ENCODE results near the gene S100A1.
"Not testable (repeated sequence)": the region's sequence is repeated elsewhere in the genome, so short reads cannot be mapped to it uniquely, and the experiment has no call there.

The S100A1 gene

DNA sequence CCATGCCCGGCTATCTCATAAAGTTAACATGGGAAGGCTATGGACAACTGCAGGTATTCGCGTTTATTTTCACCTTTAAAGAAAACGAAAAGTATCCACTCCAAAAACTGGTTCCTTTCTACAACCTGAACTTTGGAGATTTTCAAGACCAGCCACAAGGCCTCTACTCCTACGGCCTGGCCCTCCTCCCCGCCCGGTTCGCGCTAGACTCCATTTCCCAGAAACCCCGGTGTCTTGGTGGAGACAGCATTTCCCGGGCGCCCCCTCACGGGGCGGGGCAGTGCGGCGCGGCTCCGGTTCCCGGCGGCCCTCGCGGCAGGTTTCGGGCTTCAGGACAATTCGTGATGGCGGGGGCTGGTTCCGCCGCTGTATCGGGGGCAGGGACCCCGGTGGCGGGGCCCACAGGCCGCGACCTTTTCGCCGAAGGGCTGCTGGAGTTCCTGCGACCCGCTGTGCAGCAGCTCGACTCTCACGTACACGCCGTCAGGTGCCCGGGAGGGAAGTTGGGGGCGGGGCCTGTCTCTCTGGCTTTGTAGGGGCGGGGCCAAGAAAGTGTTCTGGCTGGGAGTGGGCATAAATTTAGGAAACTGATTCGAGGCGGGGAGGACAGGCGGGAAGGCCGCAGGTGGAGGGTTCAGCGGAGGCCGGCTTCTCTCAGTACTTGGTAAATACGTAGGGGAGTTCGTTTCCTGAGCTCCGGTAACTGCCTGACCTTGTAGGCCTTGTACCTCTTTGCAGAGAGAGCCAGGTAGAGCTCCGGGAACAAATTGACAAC is 30.4 kb downstream of the S100A1 start, which contains the start of gene SNAPIN:
Gene SNAPIN, plus strand, starts transcription at position 304 of the 775 bp plus-strand sequence. Its CDS starts 41 bp downstream, at position 345.
- peak; percentile 92 for DNase-seq (ENCODE audit: low spot score)

DNA sequence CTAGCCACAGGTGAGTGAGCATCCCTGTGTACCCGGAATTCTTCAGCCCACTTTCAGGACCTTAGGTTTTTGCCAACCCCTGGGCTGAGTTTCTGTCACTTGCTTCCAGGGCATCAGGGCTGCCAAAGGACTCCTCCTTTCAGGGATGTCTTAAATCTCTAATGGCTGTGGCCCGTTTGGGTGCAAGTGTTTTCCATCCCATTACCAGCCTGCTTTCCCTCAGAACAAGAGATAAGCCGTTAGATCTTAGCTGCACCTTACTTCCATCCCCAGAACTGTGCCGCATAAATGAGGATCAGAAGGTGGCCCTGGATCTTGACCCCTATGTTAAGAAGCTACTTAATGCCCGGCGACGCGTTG is 30.9 kb downstream of the S100A1 start:
- no peak for DNase-seq (ENCODE audit: low spot score)

DNA sequence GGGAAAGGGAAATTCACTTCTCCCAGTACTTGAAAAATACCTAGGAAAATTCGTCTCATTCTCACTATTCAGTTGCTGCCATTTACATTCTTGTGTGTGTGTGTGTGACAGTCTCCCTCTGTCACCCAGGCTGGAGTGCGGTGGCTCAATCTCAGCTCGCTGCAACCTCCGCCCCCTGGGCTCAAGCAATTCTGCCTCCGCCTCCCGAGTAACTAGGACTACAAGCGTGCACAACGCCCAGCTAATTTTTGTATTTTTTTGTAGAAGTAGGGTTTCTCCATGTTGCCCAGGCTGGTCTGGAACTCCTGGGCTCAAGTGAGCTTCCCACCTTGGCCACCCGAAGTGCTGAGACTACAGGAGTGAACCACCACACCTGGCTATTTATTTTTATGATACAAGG is 31.4 kb downstream of the S100A1 start:
- DNase-seq (ENCODE audit: low spot score), result no peak

DNA sequence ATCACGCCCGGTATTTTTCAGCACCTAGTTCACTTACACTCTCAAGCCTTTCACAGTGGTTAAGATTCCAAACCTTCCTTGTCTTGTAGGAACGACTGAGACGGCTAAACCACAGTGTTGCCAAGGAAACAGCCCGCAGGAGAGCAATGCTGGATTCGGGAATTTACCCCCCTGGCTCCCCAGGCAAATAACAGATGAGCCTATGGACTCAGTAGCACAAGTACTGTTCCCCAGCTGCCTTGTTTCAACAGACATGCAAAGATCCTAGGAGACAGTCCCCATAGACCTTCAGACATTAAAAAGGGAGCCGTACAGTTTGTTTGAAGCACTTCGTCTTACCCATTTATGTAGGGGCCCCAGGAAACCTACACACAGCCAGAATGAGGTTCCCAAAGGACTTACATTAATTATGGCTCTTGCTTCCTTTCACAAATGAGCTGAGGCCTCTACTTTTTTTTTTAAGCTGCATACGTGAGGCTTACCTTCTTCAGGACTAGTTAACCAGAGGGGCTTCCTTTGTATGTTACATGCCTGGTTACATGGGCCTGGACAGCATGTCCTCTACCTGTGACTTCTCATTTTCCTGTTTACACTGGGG is 33.0 kb downstream of the S100A1 start:
- no peak for DNase-seq (ENCODE audit: low spot score)

DNA sequence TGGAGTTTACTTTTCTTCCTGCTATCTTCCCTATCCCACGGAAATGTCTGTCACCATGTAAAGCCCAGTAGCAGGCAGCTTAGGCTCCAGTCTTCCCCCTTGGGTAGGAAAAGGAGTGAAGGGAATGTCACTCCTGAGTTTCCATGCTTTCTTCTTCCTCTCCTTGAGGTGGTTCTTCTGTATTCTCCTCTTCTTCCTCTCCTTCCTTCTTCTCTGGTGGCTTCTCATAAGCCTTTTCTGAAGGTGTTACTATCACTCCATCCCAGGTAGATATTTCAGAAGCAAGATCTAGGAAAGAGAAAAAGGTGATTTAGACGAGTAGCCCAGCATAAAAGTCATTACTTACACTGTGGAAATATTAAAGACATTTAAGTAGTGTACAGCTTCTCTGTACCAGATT is 34.0 kb downstream of the S100A1 start:
- no peak for DNase-seq (ENCODE audit: low spot score)

DNA sequence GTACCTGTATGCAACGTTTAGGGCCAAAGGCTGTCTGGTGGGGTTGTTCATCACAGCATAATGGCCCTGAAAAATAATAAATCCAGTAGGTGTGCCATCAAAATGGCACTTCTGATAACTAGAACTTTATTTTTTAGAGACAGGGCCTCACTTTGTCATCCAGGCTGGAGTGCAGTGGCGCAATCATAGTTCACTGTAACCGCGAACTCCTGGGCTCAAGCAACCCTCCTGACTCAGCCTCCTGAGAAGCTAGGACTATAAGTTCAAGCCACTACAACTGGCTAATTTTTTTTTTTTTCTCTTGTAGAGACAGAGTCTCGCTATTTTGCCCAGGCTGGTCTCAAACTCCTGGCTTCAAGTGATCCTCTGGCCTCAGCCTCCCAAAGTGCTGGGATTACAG is 35.0 kb downstream of the S100A1 start:
- no peak for DNase-seq (ENCODE audit: low spot score)

DNA sequence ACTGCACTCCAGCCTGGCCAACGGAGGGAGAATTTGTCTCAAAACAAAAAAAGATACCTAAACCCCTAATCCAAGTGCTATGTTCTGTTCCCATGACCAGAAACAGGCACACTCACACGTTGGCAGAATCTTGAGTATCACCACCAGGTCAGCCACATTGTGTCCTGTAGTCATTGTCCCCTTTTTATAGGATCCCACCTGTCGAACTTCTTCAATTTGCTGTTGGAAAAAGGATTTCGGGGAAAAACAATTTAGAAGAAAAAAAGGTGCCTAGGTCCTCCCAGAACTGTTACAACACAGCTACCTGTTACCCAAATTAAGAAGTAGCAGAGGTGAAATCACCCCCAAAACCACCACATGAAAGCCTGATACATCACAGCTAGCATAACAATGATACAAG is 39.2 kb downstream of the S100A1 start:
- DNase-seq (ENCODE audit: low spot score), result no peak

DNA sequence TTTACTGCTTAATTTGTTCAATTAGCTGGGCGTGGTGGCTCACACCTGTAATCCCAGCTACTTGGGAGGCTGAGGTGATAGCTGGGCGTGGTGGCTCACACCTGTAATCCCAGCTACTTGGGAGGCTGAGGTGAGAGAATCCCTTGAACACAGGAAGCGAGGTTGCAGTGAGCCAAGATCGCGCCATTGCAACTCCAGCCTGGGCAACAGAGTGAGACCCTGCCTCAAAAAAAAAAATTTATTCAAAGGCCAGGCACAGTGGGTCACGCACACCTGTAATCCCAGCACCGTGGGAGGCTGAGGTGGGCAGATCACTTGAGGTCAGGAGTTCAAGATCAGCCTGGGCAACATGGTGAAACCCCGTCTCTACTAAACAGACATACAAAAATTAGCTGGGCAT is 40.4 kb downstream of the S100A1 start:
- DNase-seq (ENCODE audit: low spot score), result not testable (repeated sequence)

DNA sequence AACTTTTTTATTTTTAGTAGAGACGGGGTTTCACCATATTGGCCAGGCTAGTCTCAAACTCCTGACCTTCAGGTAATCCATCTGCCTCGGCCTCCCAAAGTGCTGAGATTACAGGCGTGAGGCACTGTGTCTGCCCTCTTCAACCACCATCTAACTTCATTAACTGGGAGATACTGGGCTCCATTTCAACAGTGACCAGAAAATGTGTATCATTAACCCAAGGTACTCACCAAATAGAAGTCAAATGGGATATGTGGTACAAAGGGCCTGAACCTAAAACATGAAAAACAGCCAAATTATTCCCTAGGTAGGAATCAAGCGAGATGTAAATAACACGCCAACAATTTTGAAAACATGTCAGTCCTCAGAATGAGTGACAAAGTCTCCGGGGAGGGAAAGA is 41.4 kb downstream of the S100A1 start:
- DNase-seq (ENCODE audit: low spot score), result no peak

DNA sequence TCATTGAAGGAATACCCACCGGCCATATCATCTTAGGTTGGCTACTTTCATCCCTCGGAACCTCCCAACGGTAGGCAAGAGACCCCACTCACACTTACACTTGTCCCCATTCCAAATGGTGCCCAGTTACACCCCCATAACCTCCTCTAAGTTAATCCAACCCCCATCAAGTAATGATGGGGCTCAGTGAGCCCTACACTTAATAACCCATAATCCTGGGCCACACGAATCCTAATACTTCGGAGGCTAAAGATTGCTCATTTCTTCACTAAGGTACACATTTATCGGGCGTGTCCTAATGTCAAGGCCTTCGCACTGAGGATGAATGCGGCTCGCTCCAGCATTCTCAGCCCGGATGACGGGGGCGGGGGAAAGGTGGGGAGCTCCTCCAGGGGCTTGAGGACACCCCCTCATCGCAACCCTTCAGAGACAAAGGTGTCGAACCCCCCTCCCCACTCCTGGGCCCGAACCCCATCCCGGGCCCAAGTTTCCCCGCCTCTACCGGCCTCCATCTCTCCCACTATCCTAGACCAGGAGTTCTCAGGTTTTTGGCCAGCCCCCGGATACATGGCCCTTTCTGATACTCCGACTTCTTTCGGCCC is 42.1 kb downstream of the S100A1 start:
- DNase-seq (ENCODE audit: low spot score), result no peak

DNA sequence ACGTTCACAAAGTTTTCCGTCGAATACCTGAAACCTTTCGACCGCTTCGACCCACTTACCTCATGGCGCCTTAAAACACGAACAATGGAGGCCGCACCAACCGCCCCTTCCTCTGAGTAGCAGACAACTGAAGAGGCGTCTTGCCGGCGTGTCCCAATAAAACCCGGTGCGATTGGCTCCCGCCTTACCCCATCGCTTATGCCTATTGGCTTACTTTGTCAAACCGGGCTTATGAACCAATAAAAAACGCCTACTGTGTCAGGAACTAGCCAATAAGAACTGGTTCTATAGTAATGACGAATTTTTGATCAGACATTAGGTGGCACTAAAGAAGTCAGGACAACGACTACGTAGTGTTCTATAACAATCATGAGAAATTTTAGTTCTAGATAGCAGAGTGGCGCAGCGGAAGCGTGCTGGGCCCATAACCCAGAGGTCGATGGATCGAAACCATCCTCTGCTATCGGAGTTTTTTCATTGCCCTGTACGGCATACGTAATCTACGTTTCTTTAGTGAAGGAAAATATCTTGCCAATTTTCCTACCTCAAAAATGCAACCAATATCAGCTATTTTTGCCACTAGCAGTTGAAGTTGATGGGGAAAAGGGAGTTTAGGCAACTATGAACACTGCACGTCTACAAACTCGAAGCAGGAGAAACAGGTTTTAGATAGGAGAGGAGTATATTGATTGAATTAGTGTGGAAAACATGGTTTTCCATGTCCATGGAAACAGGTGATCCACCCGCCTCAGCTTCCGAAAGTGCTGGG is 42.8 kb downstream of the S100A1 start, which contains the start of gene ILF2:
Gene ILF2, minus strand, starts transcription at position 135 of the 769 bp plus-strand sequence. Its CDS starts 71 bp downstream, at position 64.
- peak; percentile 96 for DNase-seq (ENCODE audit: low spot score)

DNA sequence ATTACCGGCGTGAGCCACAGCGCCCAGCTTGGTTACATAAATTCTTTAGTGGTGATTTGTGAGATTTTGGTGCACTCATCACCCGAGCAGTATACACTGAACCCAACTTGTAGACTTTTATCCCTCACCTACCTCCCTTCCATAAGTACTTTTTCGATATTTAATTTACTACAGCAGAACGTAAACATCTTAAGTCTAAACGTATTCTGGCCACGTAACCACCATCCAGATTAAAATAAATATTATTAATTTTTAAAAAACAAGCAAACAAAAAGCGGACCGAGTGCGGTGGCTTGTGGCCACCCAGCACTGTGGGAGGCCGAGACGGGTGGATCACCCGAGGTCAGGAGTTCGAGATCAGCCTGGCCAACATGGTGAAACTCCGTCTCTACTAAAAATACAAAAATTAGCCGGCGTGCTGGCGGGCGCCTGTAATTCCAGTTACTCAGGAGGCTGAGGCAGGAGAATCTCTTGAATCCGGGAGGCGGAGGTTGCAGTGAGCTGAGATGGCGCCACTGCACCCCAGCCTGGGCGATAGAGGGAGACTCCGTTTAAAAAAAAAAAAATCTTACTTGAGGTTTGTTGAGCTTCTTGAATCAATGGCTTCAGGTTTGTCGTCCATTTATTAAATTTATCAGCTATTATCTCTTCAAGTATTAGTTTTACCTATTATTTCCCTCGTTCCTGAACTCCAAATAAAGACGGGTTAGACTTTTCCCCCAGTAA is 43.6 kb downstream of the S100A1 start:
- DNase-seq (ENCODE audit: low spot score), result not testable (repeated sequence)

DNA sequence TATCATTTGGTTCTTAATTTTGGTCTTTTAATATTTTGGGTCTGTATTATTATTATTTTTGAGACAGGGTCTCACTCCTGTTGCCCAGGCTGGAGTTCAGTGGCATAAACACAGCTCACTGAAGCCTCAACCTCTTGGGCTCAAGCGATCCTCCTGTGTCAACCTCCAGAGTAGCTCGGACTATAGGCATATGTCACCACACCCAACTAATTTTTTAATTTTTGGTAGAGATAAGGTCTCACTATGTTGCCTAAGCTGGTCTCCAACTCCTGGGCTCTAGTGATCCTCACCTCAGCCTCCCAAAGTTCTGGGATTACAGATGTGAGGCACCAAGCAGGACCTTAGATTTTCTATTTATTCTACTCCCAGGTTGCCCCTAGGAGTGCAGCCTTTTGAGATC is 45.3 kb downstream of the S100A1 start:
- no peak for DNase-seq (ENCODE audit: low spot score)

DNA sequence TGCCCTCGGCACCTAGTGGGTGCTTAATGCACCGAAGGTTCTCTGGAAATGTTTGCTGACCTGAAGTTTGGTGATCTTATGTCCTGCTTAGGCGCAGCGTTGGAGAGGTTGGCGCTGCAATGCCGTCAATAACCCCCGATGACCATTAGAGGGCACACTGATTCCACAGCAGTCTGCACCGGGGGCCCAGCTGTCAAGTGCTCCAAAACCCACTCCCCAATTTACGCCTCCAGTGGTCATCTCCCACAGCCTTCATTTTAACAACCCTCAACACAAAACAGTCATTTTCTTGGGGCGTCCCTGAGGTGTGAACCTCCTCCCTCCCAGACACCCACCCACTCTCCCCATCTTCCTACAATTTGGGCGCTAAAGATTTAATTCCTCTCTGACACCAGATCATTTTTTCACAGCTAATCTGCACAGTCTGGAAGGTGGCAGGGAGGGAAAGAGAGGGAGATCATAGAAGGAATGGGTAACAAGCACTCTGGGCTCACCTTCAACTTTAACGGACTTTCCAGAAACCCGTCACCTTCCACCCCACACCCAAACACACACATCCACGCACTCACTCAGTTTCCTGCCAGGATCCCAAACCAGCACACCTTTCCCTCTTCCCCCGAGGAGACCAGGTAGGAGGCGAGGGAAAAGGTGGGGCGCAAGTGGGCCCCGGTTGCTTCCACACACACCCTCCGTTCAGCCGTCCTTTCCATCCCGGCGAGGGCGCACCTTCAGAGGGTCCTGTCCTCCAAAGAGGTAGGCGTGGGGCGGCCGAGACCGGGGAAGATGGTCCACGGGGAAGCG is 49.7 kb downstream of the S100A1 start:
- DNase-seq (ENCODE audit: low spot score), result peak; percentile 76

DNA sequence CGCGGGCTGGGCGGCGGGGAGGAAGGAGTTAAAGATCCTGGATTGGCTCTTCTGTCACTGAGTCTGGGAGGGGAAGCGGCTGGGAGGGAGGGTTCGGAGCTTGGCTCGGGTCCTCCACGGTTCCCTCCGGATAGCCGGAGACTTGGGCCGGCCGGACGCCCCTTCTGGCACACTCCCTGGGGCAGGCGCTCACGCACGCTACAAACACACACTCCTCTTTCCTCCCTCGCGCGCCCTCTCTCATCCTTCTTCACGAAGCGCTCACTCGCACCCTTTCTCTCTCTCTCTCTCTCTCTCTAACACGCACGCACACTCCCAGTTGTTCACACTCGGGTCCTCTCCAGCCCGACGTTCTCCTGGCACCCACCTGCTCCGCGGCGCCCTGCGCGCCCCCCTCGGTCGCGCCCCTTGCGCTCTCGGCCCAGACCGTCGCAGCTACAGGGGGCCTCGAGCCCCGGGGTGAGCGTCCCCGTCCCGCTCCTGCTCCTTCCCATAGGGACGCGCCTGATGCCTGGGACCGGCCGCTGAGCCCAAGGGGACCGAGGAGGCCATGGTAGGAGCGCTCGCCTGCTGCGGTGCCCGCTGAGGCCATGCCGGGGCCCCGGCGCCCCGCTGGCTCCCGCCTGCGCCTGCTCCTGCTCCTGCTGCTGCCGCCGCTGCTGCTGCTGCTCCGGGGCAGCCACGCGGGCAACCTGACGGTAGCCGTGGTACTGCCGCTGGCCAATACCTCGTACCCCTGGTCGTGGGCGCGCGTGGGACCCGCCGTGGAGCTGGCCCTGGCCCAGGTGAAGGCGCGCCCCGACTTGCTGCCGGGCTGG is 50.5 kb downstream of the S100A1 start, which contains the start of gene NPR1:
Gene NPR1, plus strand, starts transcription at position 170 of the 818 bp plus-strand sequence. Its CDS starts 421 bp downstream, at position 591.
- DNase-seq (ENCODE audit: low spot score), result peak; percentile 23

DNA sequence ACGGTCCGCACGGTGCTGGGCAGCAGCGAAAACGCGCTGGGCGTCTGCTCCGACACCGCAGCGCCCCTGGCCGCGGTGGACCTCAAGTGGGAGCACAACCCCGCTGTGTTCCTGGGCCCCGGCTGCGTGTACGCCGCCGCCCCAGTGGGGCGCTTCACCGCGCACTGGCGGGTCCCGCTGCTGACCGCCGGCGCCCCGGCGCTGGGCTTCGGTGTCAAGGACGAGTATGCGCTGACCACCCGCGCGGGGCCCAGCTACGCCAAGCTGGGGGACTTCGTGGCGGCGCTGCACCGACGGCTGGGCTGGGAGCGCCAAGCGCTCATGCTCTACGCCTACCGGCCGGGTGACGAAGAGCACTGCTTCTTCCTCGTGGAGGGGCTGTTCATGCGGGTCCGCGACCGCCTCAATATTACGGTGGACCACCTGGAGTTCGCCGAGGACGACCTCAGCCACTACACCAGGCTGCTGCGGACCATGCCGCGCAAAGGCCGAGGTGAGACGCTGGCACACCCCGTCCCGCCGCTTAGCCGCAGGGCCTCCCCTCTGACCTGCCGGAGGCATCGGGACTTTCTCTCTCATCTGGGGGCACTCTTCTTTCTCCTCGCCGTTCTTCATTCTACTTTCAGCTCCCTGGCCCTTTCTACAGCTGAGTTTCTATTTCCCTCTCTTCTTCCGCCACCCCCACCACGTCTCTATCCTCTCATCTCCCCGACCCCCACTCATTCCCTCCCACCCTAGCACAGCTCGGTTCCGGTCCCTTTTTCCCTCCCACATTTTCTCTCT is 51.3 kb downstream of the S100A1 start:
- DNase-seq (ENCODE audit: low spot score), result no peak

DNA sequence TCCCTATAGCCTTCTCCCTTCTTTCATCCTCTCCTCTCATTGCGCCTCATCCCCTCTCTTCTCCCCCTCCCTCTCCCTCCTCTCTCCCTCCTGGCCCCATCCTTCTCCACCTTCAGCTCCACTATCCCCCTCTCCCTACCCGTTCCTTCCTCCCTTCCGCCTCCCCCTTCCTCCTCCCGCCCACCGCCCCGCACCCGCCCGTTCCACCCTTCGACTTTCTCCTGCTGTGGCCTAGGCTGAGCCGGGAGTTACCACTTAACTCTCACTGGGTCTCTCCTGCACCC is 51.8 kb downstream of the S100A1 start:
- no peak for DNase-seq (ENCODE audit: low spot score)

All from Ammon's horn (tissue), 1 donor.